ENCODE data around the gene GNPTG. TPM values are rescaled to one million over a fixed set of nuclear protein-coding genes. Genes with fewer than 3 reads are reported as not detected.
A peak's percentile ranks its signal among the peaks of the same experiment; 100 is the strongest.

GNPTG gene
- total and polyA plus RNA-seq, 9 of the 15 experiments (the other 6 are each of a cell fraction or from before 2014, with no cell fraction given), result 0.69 to 33.3 (median 13.6) TPM

GRCh38 chr16:1378804-1379303, 27.1 kb downstream of the GNPTG start (continued):
- no peak for TF ChIP-seq CCAR2 (IDR thresholded peaks at IDR 0.05; ENCODE audit: low read depth, low read length)
- TF ChIP-seq E2F3 (CRISPR knock-in tag; IDR thresholded peaks at IDR 0.05), result no peak
- TF ChIP-seq TAF15 (IDR thresholded peaks at IDR 0.05; ENCODE audit: low read depth, low read length), result no peak
- TF ChIP-seq ELF4 (CRISPR knock-in tag; IDR thresholded peaks at IDR 0.05), result no peak
- no peak for TF ChIP-seq ZNF407 (IDR thresholded peaks at IDR 0.05; ENCODE audit: low read depth)
- TF ChIP-seq NCOA1 (IDR thresholded peaks at IDR 0.05; ENCODE audit: low read depth), result peak; percentile 86
- TF ChIP-seq HOMEZ (CRISPR knock-in tag; IDR thresholded peaks at IDR 0.05), result no peak
- TF ChIP-seq ZNF644 (tag; IDR thresholded peaks at IDR 0.05; ENCODE audit: low read depth), result no peak
- TF ChIP-seq MLLT1 (IDR thresholded peaks at IDR 0.05), result no peak
- TF ChIP-seq RHOXF2B (CRISPR knock-in tag; conservative IDR thresholded peaks at IDR 0.05), result no peak
- 0 out of 2 replicates have a peak, but pooled peaks have one; percentile 28 for TF ChIP-seq XRCC5 (IDR thresholded peaks at IDR 0.05; ENCODE audit: low read depth, low read length)
- TF ChIP-seq RBM39 (optimal IDR thresholded peaks at IDR 0.05; ENCODE audit: low read depth, low read length), result no peak
- TF ChIP-seq ZNF263 (CRISPR knock-in tag; IDR thresholded peaks at IDR 0.05; ENCODE audit: borderline replicate concordance), result no peak; the same call in 1 of the 2 replicates
- TF ChIP-seq POLR3G (IDR thresholded peaks at IDR 0.05; ENCODE audit: extremely low read depth, insufficient read length, insufficient replicate concordance), result no peak
- TF ChIP-seq POLR2A (conservative IDR thresholded peaks at IDR 0.05), result no peak; the same call in none of the 2 replicates
- no peak for TF ChIP-seq ZNF431 (CRISPR knock-in tag; IDR thresholded peaks at IDR 0.05)
- TF ChIP-seq SETDB1 (IDR thresholded peaks at IDR 0.05; ENCODE audit: low read length), result no peak
- TF ChIP-seq MXD1 (CRISPR knock-in tag; IDR thresholded peaks at IDR 0.05; ENCODE audit: borderline replicate concordance, poor library complexity, severe bottlenecking), result no peak
- TF ChIP-seq ELF1 (tag; IDR thresholded peaks at IDR 0.05), result no peak
